ENCODE data around the gene ZCCHC14. TPM values are rescaled to one million over a fixed set of nuclear protein-coding genes. Genes with fewer than 3 reads are reported as not detected.

ZCCHC14 gene
- total and polyA plus RNA-seq, 2 donors (not counting 1 experiment from before 2014, with no cell fraction given) = 0.70 to 4.4 TPM

GRCh38 chr16:87418216-87418615, 74.6 kb downstream of the ZCCHC14 start:
- no peak overlapping the region for H2AFZ ChIP-seq (ENCODE audit: insufficient read depth, low read depth, low read length, poor library complexity, severe bottlenecking)
- no peak overlapping the region for H3K4me3 ChIP-seq (ENCODE audit: control extremely low read depth in 1 of 5, extremely low read depth in 1 of 5, insufficient read depth in 1 of 5, low read depth in 2 of 5, low read length in 4 of 5)
- H3K27ac ChIP-seq (ENCODE audit: low read length in 2 of 2) = no peak overlapping the region
- CTCF ChIA-PET = interaction anchor here (2.4 kb wide), 1 partner anchor 217 kb away, joined by 35 read pairs; no protein-coding TSS in a partner anchor
- intact Hi-C loops (cut with micrococcal nuclease) = no loop called here
- WGBS (ENCODE audit: insufficient coverage) = 94% methylated on average over 18 of the region's 18 CpGs
- no peaks in the 10 kb centered on the region for H3K9me3 ChIP-seq (ENCODE audit: control extremely low read depth in 1 of 3, control insufficient read depth in 2 of 3, insufficient read depth in 1 of 3, low read length in 2 of 3)
- peaks cover 0 to 3% (median 0%) of the 10 kb centered on the region in 4 experiments for H3K27me3 ChIP-seq (replicated peaks in 1 of 4; ENCODE audit: control extremely low read depth in 1 of 4, control insufficient read depth in 3 of 4, insufficient read depth in 4 of 4, low read length in 3 of 4)
- ATAC-seq (ENCODE audit: low read depth) (no peak), DNase-seq (no peak)
- Mint-ChIP-seq H3K27me3 (no peaks in the 10 kb centered on the region), H3K4me1 (no peaks in the 10 kb centered on the region), H3K9me3 (ENCODE audit: insufficient read depth) (no peaks in the 10 kb centered on the region), H3K4me3 (no peak overlapping the region), H3K27ac (no peak overlapping the region)
- no peak for TF ChIP-seq EZH2 (IDR thresholded peaks at IDR 0.05; ENCODE audit: borderline replicate concordance, insufficient read depth, low read depth, low read length, poor library complexity, severe bottlenecking)
- TF ChIP-seq, protein P1, sequence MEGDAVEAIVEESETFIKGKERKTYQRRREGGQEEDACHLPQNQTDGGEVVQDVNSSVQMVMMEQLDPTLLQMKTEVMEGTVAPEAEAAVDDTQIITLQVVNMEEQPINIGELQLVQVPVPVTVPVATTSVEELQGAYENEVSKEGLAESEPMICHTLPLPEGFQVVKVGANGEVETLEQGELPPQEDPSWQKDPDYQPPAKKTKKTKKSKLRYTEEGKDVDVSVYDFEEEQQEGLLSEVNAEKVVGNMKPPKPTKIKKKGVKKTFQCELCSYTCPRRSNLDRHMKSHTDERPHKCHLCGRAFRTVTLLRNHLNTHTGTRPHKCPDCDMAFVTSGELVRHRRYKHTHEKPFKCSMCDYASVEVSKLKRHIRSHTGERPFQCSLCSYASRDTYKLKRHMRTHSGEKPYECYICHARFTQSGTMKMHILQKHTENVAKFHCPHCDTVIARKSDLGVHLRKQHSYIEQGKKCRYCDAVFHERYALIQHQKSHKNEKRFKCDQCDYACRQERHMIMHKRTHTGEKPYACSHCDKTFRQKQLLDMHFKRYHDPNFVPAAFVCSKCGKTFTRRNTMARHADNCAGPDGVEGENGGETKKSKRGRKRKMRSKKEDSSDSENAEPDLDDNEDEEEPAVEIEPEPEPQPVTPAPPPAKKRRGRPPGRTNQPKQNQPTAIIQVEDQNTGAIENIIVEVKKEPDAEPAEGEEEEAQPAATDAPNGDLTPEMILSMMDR (IDR thresholded peaks at IDR 0.05) = no peak
- no peaks in the 10 kb centered on the region for H4K20me1 ChIP-seq (ENCODE audit: control insufficient read depth, insufficient read depth, low read length, poor library complexity, severe bottlenecking)
- H3K36me3 ChIP-seq (replicated peaks in 1 of 2; ENCODE audit: control extremely low read depth in 1 of 2, control insufficient read depth in 1 of 2, extremely low read depth in 1 of 2, insufficient read depth in 2 of 2, low read length in 1 of 2) = no peaks in the 10 kb centered on the region
- no peaks in the 10 kb centered on the region for H3K79me2 ChIP-seq (ENCODE audit: control insufficient read depth, insufficient read depth, low read length)
- H3K9ac ChIP-seq (ENCODE audit: low read length) = no peak overlapping the region
- H3K4me1 ChIP-seq (ENCODE audit: control insufficient read depth in 2 of 2, insufficient read depth in 2 of 2, low read length in 2 of 2) = no peaks in the 10 kb centered on the region
- no peak overlapping the region for H3K4me2 ChIP-seq (replicated peaks; ENCODE audit: low read depth, low read length, poor library complexity, severe bottlenecking)
- POLR2A ChIA-PET = no interaction called here

- H3K9ac ChIP-seq (ENCODE audit: low read length) = no peak overlapping the region
- ChIA-PET POLR2A (no interaction called here), CTCF (interaction anchor here (0.7 to 2.4 kb wide), 3 partner anchors 12 to 351 kb away, joined by 3 to 35 read pairs (median 5); no protein-coding TSS in a partner anchor)
- no peak overlapping the region for H3K4me3 ChIP-seq (ENCODE audit: control extremely low read depth in 1 of 5, extremely low read depth in 1 of 5, insufficient read depth in 1 of 5, low read depth in 2 of 5, low read length in 4 of 5)
- intact Hi-C loops (cut with micrococcal nuclease) = no loop called here
- H3K27ac ChIP-seq (ENCODE audit: low read length in 2 of 2) = no peak overlapping the region
- over 99% methylated on average over 11 of the region's 13 CpGs for WGBS (ENCODE audit: insufficient coverage)
- Mint-ChIP-seq H3K27me3 (no peaks in the 10 kb centered on the region), H3K9me3 (ENCODE audit: insufficient read depth) (no peaks in the 10 kb centered on the region), H3K27ac (no peak overlapping the region), H3K4me1 (no peaks in the 10 kb centered on the region), H3K4me3 (no peak overlapping the region)
- H2AFZ ChIP-seq (ENCODE audit: insufficient read depth, low read depth, low read length, poor library complexity, severe bottlenecking) = no peak overlapping the region
- H4K20me1 ChIP-seq (ENCODE audit: control insufficient read depth, insufficient read depth, low read length, poor library complexity, severe bottlenecking) = no peaks in the 10 kb centered on the region
- TF ChIP-seq, protein P1 (IDR thresholded peaks at IDR 0.05) = no peak
- no peak for TF ChIP-seq EZH2 (IDR thresholded peaks at IDR 0.05; ENCODE audit: borderline replicate concordance, insufficient read depth, low read depth, low read length, poor library complexity, severe bottlenecking)
- H3K36me3 ChIP-seq (replicated peaks in 1 of 2; ENCODE audit: control extremely low read depth in 1 of 2, control insufficient read depth in 1 of 2, extremely low read depth in 1 of 2, insufficient read depth in 2 of 2, low read length in 1 of 2) = no peaks in the 10 kb centered on the region
- no peak overlapping the region for H3K4me2 ChIP-seq (replicated peaks; ENCODE audit: low read depth, low read length, poor library complexity, severe bottlenecking)
- DNase-seq = no peak
- no peak for ATAC-seq (ENCODE audit: low read depth)
- H3K79me2 ChIP-seq (ENCODE audit: control insufficient read depth, insufficient read depth, low read length) = no peaks in the 10 kb centered on the region
- no peaks in the 10 kb centered on the region for H3K4me1 ChIP-seq (ENCODE audit: control insufficient read depth in 2 of 2, insufficient read depth in 2 of 2, low read length in 2 of 2)
- H3K9me3 ChIP-seq (ENCODE audit: control extremely low read depth in 1 of 3, control insufficient read depth in 2 of 3, insufficient read depth in 1 of 3, low read length in 2 of 3) = no peaks in the 10 kb centered on the region
- H3K27me3 ChIP-seq (replicated peaks in 1 of 4; ENCODE audit: control extremely low read depth in 1 of 4, control insufficient read depth in 3 of 4, insufficient read depth in 4 of 4, low read length in 3 of 4) = peaks cover 0 to 3% (median 0%) of the 10 kb centered on the region in 4 experiments
These were observed 75.3 kb downstream of the ZCCHC14 start for GRCh38 chr16:87417528-87417910.

Data from B cell (primary cell).